GM21528 (cell line): ENCODE data around the gene SPATA20.

ENCODE experiments used
- ATAC-seq: cut with Tn5 transposase; IDR thresholded peaks from one replicate; pipeline ENCODE4 v1.9.1; 2021; ENCODE audit warnings: mild to moderate bottlenecking, moderate library complexity; ENCODE audit not compliant: unreplicated experiment, low FRiP score

Gene SPATA20

GRCh38 chr17:50594128-50594823 lies 47.3 kb downstream of the SPATA20 start:
- ATAC-seq = no peak

DNA sequence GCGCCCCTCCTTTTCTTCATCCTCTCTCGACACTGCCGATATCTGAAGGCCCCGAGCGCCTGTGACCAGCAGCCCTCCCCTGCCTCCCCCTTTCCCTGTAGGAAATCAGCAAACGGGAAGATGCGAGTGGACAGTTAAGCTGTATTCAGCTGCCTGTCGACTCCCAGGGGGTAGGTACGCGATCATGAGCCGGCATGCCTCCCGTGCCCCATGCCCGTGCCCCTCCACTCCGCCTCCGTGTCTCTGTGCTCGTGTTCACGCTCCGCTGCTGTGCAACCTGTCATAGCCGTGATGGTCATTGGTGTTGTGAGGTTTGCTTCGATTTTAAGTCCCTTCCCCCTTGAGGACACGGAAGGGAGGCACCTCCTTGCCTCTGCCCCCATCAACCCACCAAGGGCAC lies 47.9 kb downstream of the SPATA20 start:
- no peak for ATAC-seq

DNA sequence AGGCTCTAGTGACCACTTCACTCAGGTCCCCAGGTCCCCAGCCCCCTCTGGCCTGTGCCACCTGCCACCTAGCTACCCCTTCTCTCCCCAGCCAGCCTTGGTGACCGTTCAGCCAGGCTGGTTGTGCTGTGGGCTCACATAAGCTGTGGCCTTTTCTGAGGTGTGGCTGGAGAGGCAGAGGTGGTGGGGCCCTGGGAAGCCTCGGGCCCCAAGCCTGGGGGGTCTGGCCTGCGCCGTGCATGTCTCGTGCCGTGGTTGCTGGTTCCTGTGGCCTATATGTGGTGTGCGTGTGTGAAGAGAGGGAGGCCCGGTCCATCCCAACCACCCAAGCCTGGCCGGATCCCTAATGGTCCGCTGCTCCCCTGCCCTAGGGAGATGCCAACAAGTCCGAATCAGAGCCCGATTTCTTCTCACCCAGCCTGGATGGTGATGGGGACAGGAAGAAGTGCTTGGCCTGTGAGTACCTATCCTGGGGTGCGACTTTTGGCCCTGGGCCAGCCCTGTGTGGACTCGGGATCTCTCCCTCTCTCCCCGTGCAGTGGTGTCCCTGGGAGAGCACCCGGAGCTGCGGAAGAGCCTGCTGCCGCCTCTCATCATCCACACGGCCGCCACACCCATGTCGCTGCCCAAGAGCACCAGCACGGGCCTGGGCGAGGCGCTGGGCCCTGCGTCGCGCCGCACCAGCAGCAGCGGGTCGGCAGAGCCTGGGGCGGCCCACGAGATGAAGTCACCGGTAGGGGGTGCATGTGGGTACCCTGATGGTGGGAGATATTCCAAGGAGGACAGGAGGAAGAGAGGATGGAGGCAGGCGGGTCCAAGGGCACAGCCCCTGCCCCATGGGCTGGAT lies 49.4 kb downstream of the SPATA20 start:
- no peak for ATAC-seq

GRCh38 chr17:50598487-50598886 lies 51.5 kb downstream of the SPATA20 start:
- no peak for ATAC-seq

- no peak for ATAC-seq
Observed at GRCh38 chr17:50599606-50600005, 52.6 kb downstream of the SPATA20 start.

DNA sequence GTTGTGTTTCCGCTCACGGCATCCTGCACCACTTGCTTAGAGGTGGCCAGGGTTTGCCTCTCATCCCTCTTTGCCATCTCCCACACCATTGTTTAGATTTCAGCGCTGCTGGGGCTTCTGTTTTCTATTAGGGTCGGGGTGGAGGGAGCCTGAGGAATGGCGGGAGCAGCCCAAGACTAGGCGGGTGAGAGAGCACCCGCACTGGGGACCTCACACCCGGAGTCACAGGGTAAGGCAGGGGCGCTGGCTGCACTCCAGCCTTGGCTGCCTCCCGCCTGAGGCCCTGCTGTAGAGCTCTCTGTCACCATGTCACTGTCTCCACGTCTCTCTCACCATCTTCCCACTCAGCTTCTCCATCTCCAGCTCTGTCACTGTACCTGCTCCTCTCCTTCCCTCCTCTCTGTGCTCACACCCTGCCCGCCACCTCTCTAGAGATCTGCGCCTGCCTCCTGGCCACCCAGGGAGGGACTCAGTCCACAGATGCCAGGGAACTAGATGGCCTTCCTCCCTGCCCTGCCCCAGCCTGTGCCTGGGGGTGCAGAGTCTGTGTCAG lies 54.9 kb downstream of the SPATA20 start:
- ATAC-seq = no peak

DNA sequence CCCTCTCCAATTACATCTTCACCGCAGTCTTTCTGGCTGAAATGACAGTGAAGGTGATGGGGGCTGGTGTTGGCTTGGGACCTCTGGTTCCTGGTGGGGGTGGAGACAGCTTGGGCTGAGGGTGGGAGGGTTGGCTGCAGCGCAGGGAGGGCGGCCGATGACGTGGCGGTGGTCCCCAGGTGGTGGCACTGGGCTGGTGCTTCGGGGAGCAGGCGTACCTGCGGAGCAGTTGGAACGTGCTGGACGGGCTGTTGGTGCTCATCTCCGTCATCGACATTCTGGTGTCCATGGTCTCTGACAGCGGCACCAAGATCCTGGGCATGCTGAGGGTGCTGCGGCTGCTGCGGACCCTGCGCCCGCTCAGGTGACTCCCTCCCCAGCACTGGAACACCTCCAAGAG lies 55.9 kb downstream of the SPATA20 start:
- ATAC-seq = no peak

DNA sequence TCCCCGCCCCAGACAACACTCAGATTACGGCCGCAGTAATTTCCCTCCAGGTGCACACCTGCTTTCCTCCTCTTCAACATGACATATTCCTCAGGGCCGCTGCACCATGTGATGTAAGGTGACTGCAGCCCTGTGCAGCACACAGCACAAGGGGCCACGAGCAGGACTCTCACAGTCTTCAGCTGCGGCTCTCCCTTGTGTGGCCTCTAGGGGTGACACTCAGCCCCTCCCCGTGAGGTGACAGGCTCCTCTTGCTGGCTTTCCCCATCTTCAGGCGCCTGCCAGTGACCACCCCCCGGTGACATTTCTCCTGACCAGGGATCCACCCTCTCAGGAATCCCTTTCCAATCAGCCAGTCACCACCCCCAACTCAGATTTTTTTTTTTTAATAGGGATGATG lies 56.4 kb downstream of the SPATA20 start:
- no peak for ATAC-seq

GRCh38 chr17:50604513-50604912 lies 57.5 kb downstream of the SPATA20 start:
- ATAC-seq = no peak

GRCh38 chr17:50605429-50605828 lies 58.5 kb downstream of the SPATA20 start:
- ATAC-seq = no peak
